ENCODE measurements around the gene GCSAM. TPM values are rescaled to one million over a fixed set of nuclear protein-coding genes. Genes with fewer than 3 reads are reported as not detected.

The GCSAM gene
- total RNA-seq, 1 donor from 2014 or later = 0.90 TPM

GRCh38 chr3:112097378-112097777 is 35.7 kb downstream of the GCSAM start:
- DNase-seq = no peak
- Histone ChIP-seq H3K27ac (no peak overlapping the region), H3K9me3 (no peaks in the 10 kb centered on the region), H3K4me3 (no peak overlapping the region), H3K36me3 (no peaks in the 10 kb centered on the region), H3K4me1 (peaks cover 2% of the 10 kb centered on the region), H3K27me3 (no peaks in the 10 kb centered on the region)
- intact Hi-C loops (cut with DNase I) = no loop called here
- no peak for TF ChIP-seq CTCF (IDR thresholded peaks at IDR 0.05)
- ATAC-seq = peak; percentile 78

GRCh38 chr3:112096176-112096575 is 36.9 kb downstream of the GCSAM start:
- intact Hi-C loops (cut with DNase I) = no loop called here
- Histone ChIP-seq H3K4me1 (peaks cover 4% of the 10 kb centered on the region), H3K27me3 (no peaks in the 10 kb centered on the region), H3K36me3 (no peaks in the 10 kb centered on the region), H3K27ac (no peak overlapping the region), H3K9me3 (no peaks in the 10 kb centered on the region), H3K4me3 (no peak overlapping the region)
- TF ChIP-seq CTCF (IDR thresholded peaks at IDR 0.05) = no peak
- no peak for DNase-seq
- no peak for ATAC-seq

- Histone ChIP-seq H3K4me3 (no peak overlapping the region), H3K27me3 (no peaks in the 10 kb centered on the region), H3K9me3 (no peaks in the 10 kb centered on the region), H3K4me1 (peaks cover 4% of the 10 kb centered on the region), H3K36me3 (no peaks in the 10 kb centered on the region), H3K27ac (no peak overlapping the region)
- DNase-seq (no peak), ATAC-seq (no peak)
- TF ChIP-seq CTCF (IDR thresholded peaks at IDR 0.05) = no peak
- intact Hi-C loops (cut with DNase I) = no loop called here
Observed at GRCh38 chr3:112095731-112096130, 37.3 kb downstream of the GCSAM start.

- TF ChIP-seq CTCF (IDR thresholded peaks at IDR 0.05) = no peak
- no peak overlapping the region for H3K4me3 ChIP-seq
- H3K4me1 ChIP-seq = peaks cover 8% of the 10 kb centered on the region
- no peaks in the 10 kb centered on the region for H3K36me3 ChIP-seq
- no peaks in the 10 kb centered on the region for H3K27me3 ChIP-seq
- DNase-seq = no peak
- no peak for ATAC-seq
- no peaks in the 10 kb centered on the region for H3K9me3 ChIP-seq
- no peak overlapping the region for H3K27ac ChIP-seq
- intact Hi-C loops (cut with DNase I) = no loop called here
Observed at GRCh38 chr3:112093180-112093522, 39.9 kb downstream of the GCSAM start.

- Histone ChIP-seq H3K9me3 (no peaks in the 10 kb centered on the region), H3K27me3 (no peaks in the 10 kb centered on the region), H3K27ac (no peak overlapping the region), H3K4me3 (no peak overlapping the region), H3K4me1 (peaks cover 8% of the 10 kb centered on the region), H3K36me3 (no peaks in the 10 kb centered on the region)
- intact Hi-C loops (cut with DNase I) = no loop called here
- DNase-seq (no peak), ATAC-seq (no peak)
- TF ChIP-seq CTCF (IDR thresholded peaks at IDR 0.05) = no peak
Observed at GRCh38 chr3:112092496-112093179, 40.4 kb downstream of the GCSAM start.

Measured in upper lobe of right lung (tissue), 1 donor.